HG03378 (cell line): ENCODE results near the gene KRTCAP2.
"Not testable (repeated sequence)": the region's sequence is repeated elsewhere in the genome, so short reads cannot be mapped to it uniquely, and the experiment has no call there.

Experiments used
- ATAC-seq: cut with Tn5 transposase; IDR thresholded peaks from one replicate; pipeline ENCODE4 v1.9.1; 2021; ENCODE audit warnings: mild to moderate bottlenecking, moderate library complexity; ENCODE audit not compliant: unreplicated experiment

KRTCAP2 gene

GRCh38 chr1:155172732-155173477 lies at the start of gene KRTCAP2:
KRTCAP2 (minus strand) TSS chr1:155173304; CDS start chr1:155173224, 80 bp downstream.
- peak; percentile 61 for ATAC-seq

GRCh38 chr1:155220211-155220965 lies 47.3 kb upstream of the KRTCAP2 start:
- ATAC-seq = not testable (repeated sequence)

- ATAC-seq = no peak
These were observed 46.5 kb upstream of the KRTCAP2 start for GRCh38 chr1:155219592-155220031.

GRCh38 chr1:155218854-155219591 lies 45.9 kb upstream of the KRTCAP2 start:
- ATAC-seq = no peak

- not testable (repeated sequence) for ATAC-seq
These were observed 41.6 kb upstream of the KRTCAP2 start for GRCh38 chr1:155214702-155215101.

GRCh38 chr1:155212051-155212440 lies 38.9 kb upstream of the KRTCAP2 start:
- not testable (repeated sequence) for ATAC-seq

GRCh38 chr1:155211381-155212050 lies 38.4 kb upstream of the KRTCAP2 start:
- ATAC-seq = not testable (repeated sequence)

GRCh38 chr1:155210314-155211104 lies 37.4 kb upstream of the KRTCAP2 start:
- no peak for ATAC-seq

- no peak for ATAC-seq
These were observed 36.2 kb upstream of the KRTCAP2 start for GRCh38 chr1:155209312-155209721.

GRCh38 chr1:155208541-155209311 lies 35.6 kb upstream of the KRTCAP2 start, which contains the start of gene MTX1:
MTX1 (plus strand) TSS chr1:155208695; CDS start chr1:155208805, 110 bp downstream.
- ATAC-seq = no peak

- no peak for ATAC-seq
These were observed 34.9 kb upstream of the KRTCAP2 start, which contains the start of gene THBS3 for GRCh38 chr1:155207806-155208540. THBS3 (minus strand) TSS chr1:155207897; CDS start chr1:155207876, 21 bp downstream.

- peak; percentile 36 for ATAC-seq
These were observed 34.0 kb upstream of the KRTCAP2 start for GRCh38 chr1:155206891-155207805.

GRCh38 chr1:155205969-155206593 lies 33.0 kb upstream of the KRTCAP2 start:
- ATAC-seq = no peak

- ATAC-seq = no peak
These were observed 31.9 kb upstream of the KRTCAP2 start for GRCh38 chr1:155205035-155205434.

- no peak for ATAC-seq
These were observed 29.8 kb upstream of the KRTCAP2 start for GRCh38 chr1:155202731-155203515.

GRCh38 chr1:155202198-155202597 lies 29.1 kb upstream of the KRTCAP2 start:
- no peak for ATAC-seq
